DMS114 treated with DMSO at 0.1 percent for 48 hours (cell line): Measurements from ENCODE around the gene IFNB1.

ENCODE experiments used
- DNase-seq: peaks from one replicate; lab custom pipeline; 2025; ENCODE audit not compliant: unreplicated experiment; lab: John Stamatoyannopoulos, UW

Gene IFNB1

DNA sequence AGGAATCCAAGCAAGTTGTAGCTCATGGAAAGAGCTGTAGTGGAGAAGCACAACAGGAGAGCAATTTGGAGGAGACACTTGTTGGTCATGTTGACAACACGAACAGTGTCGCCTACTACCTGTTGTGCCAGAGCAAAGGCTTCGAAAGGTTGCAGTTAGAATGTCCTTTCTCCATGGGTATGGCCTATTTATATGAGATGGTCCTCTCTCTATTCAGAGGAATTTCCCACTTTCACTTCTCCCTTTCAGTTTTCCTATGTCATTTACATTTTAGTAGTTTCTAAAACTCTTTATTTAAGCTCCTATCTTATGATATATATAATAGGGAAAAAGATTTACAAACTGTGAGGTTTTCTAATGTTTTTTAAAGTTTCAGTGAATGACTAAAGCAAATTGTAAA lies at the start of gene IFNB1:
Gene IFNB1 (minus strand): TSS at position 162 of the 400 bp plus-strand sequence. CDS start 73 bp downstream, at position 89.
- DNase-seq: no peak

DNA sequence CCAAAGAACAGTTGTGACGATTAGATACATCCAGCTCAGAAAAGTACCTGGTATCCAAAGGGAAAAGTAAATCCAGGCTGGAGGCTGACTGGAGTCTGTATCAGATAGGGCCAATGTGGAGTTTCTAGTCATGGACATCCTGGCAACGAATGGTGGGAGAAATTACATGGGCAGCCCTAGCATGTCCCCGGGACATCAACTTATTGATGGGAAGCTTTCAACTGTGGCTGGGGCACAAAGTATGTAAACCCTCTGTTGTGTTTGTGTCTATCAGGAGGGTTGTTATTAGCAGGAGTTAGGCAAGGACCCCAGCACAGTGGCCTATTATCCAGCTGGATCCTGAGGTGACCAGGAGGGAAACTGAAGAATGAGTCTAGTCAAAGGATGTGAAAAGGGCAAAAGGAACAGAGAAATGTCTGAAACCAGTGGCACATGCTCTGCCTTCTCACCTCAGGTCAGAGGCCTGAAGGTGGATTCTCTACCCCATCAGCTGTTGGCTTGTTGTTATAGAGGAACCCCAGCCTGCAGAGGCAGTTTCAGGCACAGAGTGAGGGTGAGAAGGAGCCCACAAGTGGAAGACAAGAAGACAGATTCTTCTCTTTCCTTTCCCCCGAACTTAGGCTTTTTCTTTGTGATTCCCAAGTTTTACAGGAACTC lies 44.0 kb upstream of the IFNB1 start:
- DNase-seq: no peak

DNA sequence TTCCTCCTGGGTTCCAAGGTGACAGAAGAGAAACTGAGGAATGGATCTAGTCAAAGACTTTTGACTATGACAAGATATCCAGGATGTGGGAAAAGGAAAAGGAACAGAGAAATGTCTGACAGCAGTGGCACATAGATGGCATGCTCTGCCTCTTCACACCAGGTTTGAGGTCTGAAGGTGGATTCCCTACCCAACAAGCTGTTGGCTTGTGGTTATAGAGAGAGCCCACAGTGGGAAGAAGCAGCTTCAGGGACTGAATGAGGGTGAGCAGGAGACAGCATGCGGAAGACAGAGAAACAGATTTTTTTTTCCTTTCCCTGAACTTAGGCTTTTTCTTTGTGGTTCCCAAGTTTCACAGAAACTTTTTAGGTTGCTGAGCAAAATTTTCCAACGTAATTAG lies 43.3 kb upstream of the IFNB1 start:
- no peak for DNase-seq

DNA sequence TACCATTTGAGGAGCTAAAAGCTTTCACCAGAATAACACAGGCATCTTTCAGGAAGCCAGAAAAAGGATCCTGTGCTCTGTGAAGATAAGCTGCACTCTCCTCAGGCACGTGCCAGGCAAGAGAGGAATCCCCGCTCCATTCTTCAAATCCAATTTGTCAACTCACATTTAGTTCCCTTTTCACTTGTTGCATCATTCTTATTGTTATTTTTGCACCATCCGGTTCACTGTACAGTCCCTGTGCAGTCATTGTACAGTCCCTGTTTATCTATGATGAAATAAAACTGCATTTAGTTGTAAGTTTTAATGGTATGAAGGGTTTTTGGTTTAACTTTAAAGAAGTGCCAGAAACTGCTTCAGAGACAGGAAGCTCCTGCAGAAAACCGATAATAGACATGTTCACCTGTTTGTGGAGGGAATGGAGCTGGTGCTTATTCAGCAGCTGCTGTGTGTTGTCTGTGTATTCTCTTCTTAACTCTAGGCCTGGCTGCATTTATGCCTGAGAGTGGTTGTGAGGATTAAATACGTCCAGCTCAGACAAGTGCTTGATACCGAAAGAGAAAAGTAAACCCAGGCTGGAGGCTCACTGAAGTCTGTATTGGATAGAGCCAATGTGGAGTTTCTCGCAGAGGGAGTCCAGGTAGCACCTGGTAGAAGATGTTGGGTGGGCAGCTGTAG lies 41.5 kb upstream of the IFNB1 start:
- DNase-seq: no peak

DNA sequence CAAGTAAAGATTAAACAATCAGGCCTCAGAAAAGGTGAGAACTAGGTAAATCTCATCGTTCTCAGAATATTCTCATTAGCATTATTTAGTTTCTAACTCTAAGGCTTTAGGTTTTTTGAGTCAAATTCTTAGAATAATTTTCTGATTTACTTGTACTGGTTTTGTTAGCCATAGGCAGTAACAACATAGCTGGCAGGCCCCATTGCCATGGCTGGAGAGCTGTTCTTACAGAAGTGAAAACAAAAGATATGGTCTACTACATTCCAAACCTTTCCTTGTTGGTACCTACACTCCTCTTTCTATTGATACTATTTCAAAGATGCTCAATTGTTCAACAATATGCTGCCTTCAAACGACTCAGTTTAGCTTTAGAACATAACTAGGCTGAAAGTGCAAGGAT lies 36.6 kb upstream of the IFNB1 start:
- DNase-seq: no peak

DNA sequence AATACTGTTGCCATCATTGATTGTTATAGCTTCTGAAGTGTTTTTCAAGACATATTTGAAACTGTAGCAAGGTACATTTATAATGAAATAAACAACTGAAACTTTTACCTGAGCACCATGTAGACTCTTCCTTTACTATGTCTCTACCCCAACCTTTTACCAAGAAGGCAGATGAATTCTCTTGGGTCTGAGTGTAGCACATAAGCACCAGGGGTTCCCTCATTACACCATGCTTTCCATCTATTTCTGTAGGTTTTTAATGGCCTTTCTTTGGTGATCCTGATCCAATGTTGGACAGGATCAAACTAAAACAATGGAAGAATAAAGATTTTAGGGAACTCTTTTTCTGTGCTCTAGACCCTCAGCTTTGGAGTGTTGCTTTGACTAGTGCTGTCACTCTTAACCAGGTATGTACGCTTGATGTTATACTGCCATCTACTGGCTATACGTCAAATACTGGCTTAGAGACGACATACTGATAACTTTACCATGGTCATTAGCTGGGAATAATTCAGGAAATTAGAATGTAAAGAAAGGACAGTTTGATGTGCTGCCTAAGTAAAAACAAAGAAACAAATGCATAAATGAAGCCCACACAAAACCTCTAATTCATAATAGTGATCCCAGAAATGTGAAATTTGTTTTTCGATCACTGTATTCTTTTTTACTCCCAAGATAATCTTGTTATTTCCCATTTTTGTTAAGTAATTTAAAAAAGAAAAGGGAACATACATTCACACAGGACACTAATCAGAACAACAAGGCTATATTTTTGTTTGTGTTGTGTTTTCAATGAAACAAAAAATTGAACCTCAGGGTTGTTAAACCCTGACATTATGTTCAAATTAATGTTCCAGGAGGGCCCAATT lies 33.2 kb upstream of the IFNB1 start:
- DNase-seq: peak; percentile 32

DNA sequence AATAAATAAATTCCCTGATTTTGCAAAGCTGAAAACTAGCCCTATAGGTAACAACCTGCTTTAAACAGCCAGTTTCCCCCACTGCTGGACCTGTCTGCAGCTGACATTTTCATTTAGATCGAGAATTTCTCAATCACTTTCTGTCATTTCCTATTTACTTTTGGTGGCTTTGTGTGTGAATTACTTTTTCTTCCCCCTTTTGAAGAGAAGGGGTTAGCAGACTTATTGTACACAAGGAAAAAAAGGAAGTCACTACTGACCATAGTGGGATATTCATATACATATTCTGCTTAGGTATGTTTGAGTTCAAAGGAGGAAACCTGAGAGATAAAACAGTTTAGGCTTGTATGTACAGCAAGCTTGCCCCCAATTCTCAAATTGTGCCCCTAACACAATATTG lies 27.0 kb upstream of the IFNB1 start:
- DNase-seq: no peak

DNA sequence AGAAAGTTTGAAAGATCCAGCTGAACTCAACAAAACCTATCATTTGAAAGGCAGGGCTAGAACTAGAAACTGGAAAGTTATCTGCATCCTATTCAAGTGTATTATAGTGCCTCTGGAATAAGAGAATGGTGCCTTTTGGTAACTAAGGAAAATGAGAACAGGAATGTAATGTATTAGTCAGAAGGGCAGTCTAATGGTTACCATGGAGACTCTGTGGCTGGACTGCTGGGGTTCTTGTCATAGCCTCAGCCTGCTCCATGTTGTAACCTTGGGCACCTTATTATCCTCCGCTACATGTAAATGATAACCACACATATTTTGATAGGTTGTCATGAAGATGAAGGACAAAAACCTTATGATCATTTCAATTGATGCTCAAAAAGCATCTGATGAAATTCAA lies 24.6 kb upstream of the IFNB1 start:
- DNase-seq: no peak

DNA sequence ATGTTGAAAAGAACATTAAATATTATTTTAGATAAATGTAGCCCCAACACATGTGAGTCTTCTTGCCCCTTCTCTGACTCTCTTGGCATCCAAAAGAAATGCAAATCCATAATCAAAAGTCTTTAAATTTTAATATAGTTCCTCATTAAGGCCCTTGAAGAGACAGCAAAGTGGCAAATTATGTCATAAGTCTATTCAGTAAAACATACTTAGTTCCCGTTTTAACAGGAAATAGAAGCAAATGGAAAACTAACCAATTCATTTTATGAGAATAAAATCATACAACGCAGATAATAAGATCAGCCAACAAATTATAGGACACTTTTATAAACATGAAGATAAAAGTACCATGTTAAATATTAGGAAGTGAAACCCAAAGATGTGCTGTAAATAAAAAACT lies 20.1 kb upstream of the IFNB1 start:
- no peak for DNase-seq

DNA sequence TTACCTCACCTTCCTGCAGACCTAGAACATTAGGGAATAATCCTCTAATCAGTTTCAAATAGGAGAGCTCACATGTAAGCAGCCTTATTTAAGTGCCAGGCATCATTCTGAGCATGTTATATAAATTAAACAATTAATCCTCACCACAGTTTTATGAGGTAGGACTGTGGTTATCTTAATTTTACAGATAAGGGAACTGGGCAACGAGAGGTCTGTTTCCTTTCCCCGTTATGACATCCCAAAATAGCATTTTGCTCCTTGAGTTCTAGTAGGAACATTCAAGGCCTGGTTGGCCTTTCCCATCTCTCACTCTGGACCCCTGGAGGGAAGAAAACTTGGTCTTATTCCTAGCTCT lies 19.1 kb upstream of the IFNB1 start:
- no peak for DNase-seq

DNA sequence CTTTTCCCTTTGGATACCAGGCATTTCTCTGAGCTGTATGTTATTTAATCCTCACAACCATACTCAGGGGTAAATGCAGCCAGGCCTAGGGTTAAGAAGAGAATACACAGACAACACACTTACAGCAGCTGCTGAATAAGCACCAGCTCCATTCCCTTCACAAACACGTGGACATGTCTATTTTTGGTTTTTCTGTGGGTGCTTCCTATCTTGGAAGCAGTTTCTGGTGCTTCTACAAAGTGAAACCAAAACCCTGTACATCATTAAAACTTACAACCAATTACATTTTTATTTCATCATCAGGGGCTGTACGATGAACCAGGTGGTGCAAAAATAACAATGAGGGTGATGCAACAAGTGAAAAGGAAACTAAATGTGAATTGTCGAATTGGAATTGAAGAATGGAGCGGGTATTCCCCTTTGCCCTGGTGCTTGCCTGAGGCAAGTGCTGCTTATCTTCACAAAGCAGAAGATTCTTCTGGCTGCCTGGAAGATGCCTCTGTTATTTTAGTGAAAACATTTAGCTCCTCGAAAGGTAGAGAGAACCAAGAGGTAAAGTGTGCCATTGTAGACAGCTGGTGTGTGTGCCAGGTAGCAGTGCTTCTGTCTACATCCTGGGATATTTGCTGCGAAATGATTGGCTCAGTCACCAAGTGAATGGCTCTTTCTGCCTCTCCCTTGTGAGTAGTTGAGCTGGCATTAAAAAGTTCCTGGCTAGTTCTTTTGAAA lies 18.6 kb upstream of the IFNB1 start:
- no peak for DNase-seq

DNA sequence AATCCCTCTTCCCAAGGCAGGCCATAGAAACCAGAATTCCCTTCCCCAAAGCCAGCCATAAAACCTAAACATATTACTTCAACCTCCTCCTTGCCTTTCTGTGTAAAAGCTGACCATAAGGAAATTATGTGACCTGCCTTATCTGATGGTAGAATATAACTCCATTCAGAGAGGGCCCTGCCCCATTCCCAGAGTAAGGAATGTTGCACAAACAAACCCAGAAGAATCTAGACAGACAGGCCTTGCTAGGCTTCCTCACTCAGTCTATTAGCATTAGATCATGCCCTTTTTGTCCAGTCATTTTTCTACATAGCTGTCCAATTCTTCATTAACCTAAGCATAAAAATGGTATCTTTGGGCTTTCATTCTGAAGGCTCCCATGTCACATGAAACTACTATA lies 17.8 kb upstream of the IFNB1 start:
- DNase-seq: no peak

DNA sequence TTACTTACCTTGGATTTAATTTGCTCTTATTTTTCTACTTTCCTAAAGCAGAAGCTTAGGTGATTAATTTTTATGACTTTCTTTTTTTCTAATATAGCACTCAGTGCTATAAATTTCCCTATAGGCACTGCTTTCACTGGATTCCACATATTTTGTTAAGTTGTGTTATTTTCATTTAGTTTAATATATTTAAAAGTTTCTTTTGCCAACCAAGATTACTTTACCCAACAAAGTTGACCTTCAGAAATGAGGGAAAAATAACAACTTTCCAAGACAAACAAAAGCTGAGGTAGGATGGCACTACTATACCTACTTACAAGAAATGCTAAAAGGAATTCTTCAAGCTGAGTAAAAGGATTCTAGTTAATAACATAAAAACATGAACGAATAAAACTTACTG lies 8.8 kb upstream of the IFNB1 start:
- DNase-seq: no peak

DNA sequence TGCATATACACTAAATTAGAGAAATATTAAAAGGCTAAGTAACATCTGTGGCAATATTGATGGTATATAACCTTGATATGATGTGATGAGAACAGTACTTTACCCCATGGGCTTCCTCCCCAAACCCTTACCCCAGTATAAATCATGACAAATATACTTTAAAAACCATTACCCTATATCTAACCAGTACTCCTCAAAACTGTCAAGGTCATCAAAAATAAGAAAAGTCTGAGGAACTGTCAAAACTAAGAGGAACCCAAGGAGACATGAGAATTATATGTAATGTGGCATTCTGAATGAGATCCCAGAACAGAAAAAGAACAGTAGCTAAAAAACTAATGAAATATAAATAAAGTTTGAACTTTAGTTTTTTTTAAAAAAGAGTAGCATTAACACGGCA lies 7.3 kb upstream of the IFNB1 start:
- no peak for DNase-seq

DNA sequence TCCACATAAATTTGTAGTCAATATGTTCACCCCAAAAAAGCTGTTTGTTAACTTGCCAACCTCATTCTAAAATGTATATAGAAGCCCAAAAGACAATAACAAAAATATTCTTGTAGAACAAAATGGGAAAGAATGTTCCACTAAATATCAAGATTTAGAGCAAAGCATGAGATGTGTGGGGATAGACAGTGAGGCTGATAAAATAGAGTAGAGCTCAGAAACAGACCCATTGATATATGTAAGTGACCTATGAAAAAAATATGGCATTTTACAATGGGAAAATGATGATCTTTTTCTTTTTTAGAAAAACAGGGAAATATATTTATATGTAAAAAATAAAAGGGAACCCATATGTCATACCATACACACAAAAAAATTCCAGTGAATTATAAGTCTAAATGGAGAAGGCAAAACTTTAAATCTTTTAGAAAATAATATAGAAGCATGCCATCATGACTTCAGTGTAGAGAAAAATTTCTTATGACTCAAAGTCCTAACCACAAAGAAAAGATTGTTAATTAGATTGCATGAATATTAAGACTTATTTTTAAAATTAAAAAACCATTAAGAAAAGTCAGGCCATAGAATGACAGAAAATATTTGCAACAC lies 6.6 kb upstream of the IFNB1 start:
- no peak for DNase-seq

DNA sequence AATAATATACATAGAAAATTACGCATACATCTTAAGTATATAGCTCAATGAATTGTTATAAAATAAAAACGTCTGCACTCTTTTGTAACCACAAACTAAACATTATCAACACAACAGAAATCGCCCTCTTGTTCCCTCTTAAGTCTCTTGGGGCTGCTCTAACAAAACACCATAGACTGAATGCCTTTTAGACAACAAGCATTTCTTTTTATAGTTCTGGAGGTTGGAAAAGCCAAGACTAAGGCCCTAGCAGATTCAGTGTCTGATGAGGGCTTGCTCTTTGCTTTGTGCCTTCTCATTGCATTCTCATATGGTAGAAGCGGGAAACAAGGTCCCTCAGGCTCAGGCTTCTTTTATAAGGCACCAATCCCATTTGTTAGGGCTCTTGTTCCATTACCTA lies 4.9 kb upstream of the IFNB1 start:
- no peak for DNase-seq

DNA sequence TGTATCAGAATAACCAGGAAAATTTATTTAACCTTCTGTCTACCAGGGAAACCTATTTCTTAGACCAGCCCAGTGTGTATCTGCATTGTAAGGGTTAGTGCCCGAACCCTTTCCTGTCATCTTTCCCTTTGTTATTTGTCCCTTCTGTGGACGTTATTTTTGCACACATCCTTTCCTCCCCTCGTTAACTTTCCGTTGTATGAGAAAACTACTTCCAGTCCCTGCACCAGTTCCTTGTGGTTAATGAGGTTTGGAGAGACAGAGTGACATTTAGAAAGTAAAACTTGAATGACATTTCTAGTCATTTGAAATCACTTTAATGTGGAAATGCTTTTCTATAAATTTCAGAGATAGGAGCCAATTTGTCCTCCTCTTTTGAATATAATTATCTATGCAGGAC lies 4.3 kb upstream of the IFNB1 start:
- DNase-seq: no peak

DNA sequence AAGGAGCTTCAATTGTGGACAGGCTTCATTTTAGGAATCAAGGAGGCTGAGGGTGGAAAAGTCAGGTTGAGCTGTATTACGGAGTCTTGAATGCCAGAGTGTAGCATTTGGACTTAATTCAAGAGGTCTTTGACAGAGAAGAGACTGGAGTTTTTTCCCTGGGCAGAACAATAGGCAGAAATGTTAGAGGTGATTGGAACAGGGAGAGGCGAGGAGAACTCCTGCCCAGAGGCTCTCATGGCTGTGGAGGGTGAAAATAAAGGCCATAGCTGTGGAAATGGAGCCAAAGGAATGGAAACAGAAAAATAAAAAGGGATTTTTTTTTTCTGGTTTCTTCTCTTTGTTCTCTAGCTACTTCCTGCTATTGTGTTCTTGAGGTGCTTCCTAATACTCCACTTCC lies 3.7 kb upstream of the IFNB1 start:
- no peak for DNase-seq

DNA sequence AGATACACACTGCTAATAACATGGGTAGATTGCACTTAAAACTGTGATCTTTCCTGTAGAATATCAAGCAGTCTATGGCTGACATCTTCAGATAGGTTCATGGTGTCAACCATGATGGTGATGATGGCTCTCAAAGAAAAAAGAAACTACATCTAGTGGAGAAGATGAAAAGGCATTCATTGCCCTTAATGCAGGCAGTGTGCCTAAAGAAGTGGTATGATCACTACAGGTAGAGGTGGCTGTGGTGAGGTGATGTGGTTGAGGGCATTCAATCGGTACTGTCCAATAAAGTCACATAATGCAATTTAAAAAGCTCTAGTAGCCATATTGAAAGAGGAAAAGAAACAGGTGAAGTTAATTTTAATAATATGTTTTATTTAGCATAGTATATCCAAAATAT lies 3.1 kb upstream of the IFNB1 start:
- no peak for DNase-seq

DNA sequence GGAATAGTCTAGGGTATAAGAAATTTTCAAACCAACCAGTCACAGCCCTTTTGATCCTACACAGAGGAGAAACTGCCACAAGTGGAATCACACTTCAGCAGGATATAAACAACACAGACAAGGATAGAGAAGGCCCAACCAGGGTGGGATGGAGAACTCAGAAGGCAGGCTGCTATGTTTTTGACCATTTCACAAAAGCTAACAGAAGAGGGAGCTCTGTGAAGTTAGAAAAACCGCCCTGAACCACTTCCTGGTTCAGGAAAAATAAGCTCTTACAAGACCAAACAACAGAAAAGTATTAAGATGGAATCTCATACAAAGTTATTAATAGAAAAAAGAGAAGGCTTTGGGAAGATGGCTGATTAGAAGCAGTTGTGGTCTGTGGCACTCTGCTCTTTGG lies 960 bp upstream of the IFNB1 start:
- no peak for DNase-seq

DNA sequence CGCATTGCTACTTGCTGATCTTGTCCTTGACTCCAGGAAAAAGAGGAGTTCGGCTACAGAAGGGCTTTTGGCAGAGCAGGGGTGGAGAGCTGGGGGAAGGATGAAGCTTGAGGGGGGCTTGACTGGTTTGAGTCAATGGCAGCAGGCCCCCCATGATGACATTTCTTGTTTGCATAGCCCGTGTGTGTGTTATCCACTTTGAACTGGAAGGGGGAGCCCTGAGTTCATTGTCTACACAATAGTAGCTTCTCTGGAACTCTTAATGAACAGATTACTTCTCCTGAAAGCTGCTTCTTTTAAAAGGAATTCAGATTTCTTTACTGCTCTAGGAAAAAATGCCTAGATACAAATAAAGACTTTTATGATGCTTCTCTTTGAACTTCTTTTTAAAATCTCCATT lies 2.3 kb downstream of the IFNB1 start:
- no peak for DNase-seq
